Liver (tissue), 9 donors: ENCODE results near the gene IRF4. TPM values are rescaled to one million over a fixed set of nuclear protein-coding genes. Genes with fewer than 3 reads are reported as not detected.

Source experiments
- DNase-seq: peaks from one replicate; pipeline ENCODE4 v3.0.0-alpha.2; 2017; ENCODE audit warnings: low spot score
- H3K27ac ChIP-seq, 2 donors: one replicate each; pipeline ENCODE4 v1.7.0; 2013; ENCODE audit warnings: inconsistent platforms in 2 of 2, low read length in 2 of 2, control low read depth in 1 of 2, low read depth in 1 of 2, mild to moderate bottlenecking in 1 of 2
- H3K27me3 ChIP-seq, 4 donors: one replicate each; pipeline versions ENCODE4 v1.6.1 to v1.7.0; 2013; ENCODE audit warnings: low read length in 3 of 4, inconsistent platforms in 1 of 4, mild to moderate bottlenecking in 1 of 4, moderate library complexity in 1 of 4; ENCODE audit not compliant: control insufficient read depth in 4 of 4, insufficient read depth in 4 of 4
- H3K36me3 ChIP-seq, 4 donors: one replicate each; pipeline versions ENCODE4 v1.6.1 to v1.7.0; 2013; ENCODE audit warnings: low read length in 3 of 4, mild to moderate bottlenecking in 3 of 4, low read depth in 1 of 4, moderate library complexity in 1 of 4; ENCODE audit not compliant: control insufficient read depth in 4 of 4, insufficient read depth in 3 of 4
- H3K4me1 ChIP-seq, 4 donors: one replicate each; pipeline versions ENCODE4 v1.6.1 to v1.7.0; 2013; ENCODE audit warnings: low read length in 3 of 4, mild to moderate bottlenecking in 3 of 4, moderate library complexity in 1 of 4; ENCODE audit not compliant: control insufficient read depth in 4 of 4, insufficient read depth in 4 of 4
- H3K4me3 ChIP-seq, 3 donors: one replicate each; pipeline versions ENCODE4 v1.6.1 to v1.7.0; 2013; ENCODE audit warnings: low read length in 3 of 3, control low read depth in 1 of 3, low read depth in 1 of 3, mild to moderate bottlenecking in 1 of 3
- H3K9ac ChIP-seq, 2 donors: one replicate each; pipeline ENCODE4 v1.7.0; 2013; ENCODE audit warnings: low read length in 2 of 2, mild to moderate bottlenecking in 2 of 2, moderate library complexity in 2 of 2, control low read depth in 1 of 2, low read depth in 1 of 2
- H3K9me3 ChIP-seq, 4 donors: one replicate each; pipeline versions ENCODE4 v1.6.1 to v1.7.0; 2013; ENCODE audit warnings: low read length in 3 of 4; ENCODE audit not compliant: control insufficient read depth in 4 of 4
- ATF3 ChIP-seq: IDR thresholded peaks from 2 replicates; pipeline ENCODE4 v1.6.1; 2016; ENCODE audit warnings: antibody characterized with exemption
- FOXA2 ChIP-seq: IDR thresholded peaks from 2 replicates; pipeline ENCODE4 v1.6.1; 2016; ENCODE audit warnings: antibody characterized with exemption
- GABPA ChIP-seq, 2 donors: IDR thresholded peaks in 1 of 2; conservative IDR thresholded peaks in 1 of 2; 2 replicates each; pipeline ENCODE4 v1.6.1; 2016; ENCODE audit warnings: antibody characterized with exemption in 2 of 2, mild to moderate bottlenecking in 1 of 2, moderate library complexity in 1 of 2
- HNF4A ChIP-seq, 2 donors: conservative IDR thresholded peaks; 2 replicates each; pipeline ENCODE4 v1.6.1; 2016; ENCODE audit warnings: antibody characterized with exemption in 2 of 2, mild to moderate bottlenecking in 2 of 2
- JUND ChIP-seq, 2 donors: IDR thresholded peaks; 2 replicates each; pipeline ENCODE4 v1.6.1; 2016; ENCODE audit warnings: antibody characterized with exemption in 2 of 2
- NR2F2 ChIP-seq: IDR thresholded peaks from 2 replicates; pipeline ENCODE4 v1.6.1; 2016; ENCODE audit warnings: antibody characterized with exemption
- RAD21 ChIP-seq, 2 donors: IDR thresholded peaks; 2 replicates each; pipeline ENCODE4 v1.6.1; 2016; ENCODE audit warnings: antibody characterized with exemption in 2 of 2, mild to moderate bottlenecking in 2 of 2
- SP1 ChIP-seq: IDR thresholded peaks from 2 replicates; pipeline ENCODE4 v1.6.1; 2018; ENCODE audit warnings: antibody characterized with exemption, mild to moderate bottlenecking
- TAF1 ChIP-seq: conservative IDR thresholded peaks from 2 replicates; pipeline ENCODE4 v1.6.1; 2016; ENCODE audit warnings: antibody characterized with exemption, mild to moderate bottlenecking
- YY1 ChIP-seq: IDR thresholded peaks from 2 replicates; pipeline ENCODE4 v1.6.1; 2016; ENCODE audit warnings: antibody characterized with exemption, mild to moderate bottlenecking
- ZBTB33 ChIP-seq: IDR thresholded peaks from 2 replicates; pipeline ENCODE4 v1.6.1; 2016; ENCODE audit warnings: antibody characterized with exemption
- WGBS: extraction: QIAGEN DNeasy Blood & Tissue Kit; methylation state at CpG from one replicate; pipeline ENCODE4 v1.1.7; 2013; 5-methylcytosine and 5-hydroxymethylcytosine counted together
- polyA plus RNA-seq, 2 donors: library from polyadenylated mRNA; stranded (reverse) in 1 of 2; unstranded in 1 of 2; fragments of 200-250 nt in 1 of 2; fragments of >200 nt in 1 of 2; fragmentation: Nextera tagmentation in 1 of 2; extraction: Ambion mirVana in 1 of 2; gene quantifications; one replicate each; pipeline versions ENCODE4 v1.2.1 to v1.2.3, GENCODE V29; 2013 to 2015
- total RNA-seq, 2 donors: library from RNA; depleted of rRNA; stranded (reverse); fragments of >200 nt; gene quantifications; one replicate each; pipeline ENCODE4 v1.2.3, GENCODE V29; 2014
- TF ChIP-seq, protein P1 (sequence below): IDR thresholded peaks from 2 replicates; pipeline ENCODE4 v1.6.1; 2016; ENCODE audit warnings: antibody characterized with exemption, mild to moderate bottlenecking
- donor health status: healthy.
- donor health status: healthy.
- donor health status: healthy.
- donor health status: healthy.
- donor health status: healthy.

IRF4 gene
- total and polyA plus RNA-seq, 4 donors, result 0.68 to 1.6 (median 1.1) TPM

GRCh38 chr6:451336-451735 lies 59.8 kb downstream of the IRF4 start:
- 91% methylated on average over 12 of the region's 12 CpGs for WGBS
- H3K4me1 ChIP-seq, result no peaks in the 10 kb centered on the region
- no peak overlapping the region for H3K9ac ChIP-seq
- H3K27ac ChIP-seq, result no peak overlapping the region
- H3K36me3 ChIP-seq, result no peaks in the 10 kb centered on the region
- no peak for DNase-seq
- H3K9me3 ChIP-seq, result no peaks in the 10 kb centered on the region
- H3K4me3 ChIP-seq, result no peak overlapping the region
- H3K27me3 ChIP-seq, result peaks cover 0 to 2% (median 0%) of the 10 kb centered on the region in 4 donors
- TF ChIP-seq GABPA (IDR thresholded peaks at IDR 0.05 in 1 of 2, conservative IDR thresholded peaks at IDR 0.05 in 1 of 2) (no peak), TAF1 (no peak)

DNA sequence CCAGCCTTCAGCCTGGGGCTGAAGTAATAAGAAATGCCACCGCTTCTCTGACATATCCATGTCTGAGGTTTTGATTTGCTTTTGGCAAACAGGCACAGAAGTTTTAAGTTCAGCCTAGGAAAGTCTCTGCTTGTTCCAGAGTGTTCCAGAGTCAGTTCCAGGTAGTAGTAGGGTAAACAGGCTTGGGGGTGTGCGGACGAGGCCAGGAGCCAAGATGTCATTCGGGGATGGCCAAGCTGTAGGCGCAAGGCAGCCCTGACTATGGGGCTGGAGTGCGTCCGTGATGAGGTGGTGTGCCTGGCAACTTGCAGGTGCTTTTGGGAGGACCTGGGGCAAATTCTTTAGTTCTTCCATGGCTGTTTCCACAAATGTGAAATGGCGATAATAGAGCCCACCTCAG lies 60.3 kb downstream of the IRF4 start:
- H3K27me3 ChIP-seq, result peaks cover 0 to 2% (median 0%) of the 10 kb centered on the region in 4 donors
- H3K27ac ChIP-seq, result no peak overlapping the region
- H3K9me3 ChIP-seq, result no peaks in the 10 kb centered on the region
- TF ChIP-seq, protein P1, sequence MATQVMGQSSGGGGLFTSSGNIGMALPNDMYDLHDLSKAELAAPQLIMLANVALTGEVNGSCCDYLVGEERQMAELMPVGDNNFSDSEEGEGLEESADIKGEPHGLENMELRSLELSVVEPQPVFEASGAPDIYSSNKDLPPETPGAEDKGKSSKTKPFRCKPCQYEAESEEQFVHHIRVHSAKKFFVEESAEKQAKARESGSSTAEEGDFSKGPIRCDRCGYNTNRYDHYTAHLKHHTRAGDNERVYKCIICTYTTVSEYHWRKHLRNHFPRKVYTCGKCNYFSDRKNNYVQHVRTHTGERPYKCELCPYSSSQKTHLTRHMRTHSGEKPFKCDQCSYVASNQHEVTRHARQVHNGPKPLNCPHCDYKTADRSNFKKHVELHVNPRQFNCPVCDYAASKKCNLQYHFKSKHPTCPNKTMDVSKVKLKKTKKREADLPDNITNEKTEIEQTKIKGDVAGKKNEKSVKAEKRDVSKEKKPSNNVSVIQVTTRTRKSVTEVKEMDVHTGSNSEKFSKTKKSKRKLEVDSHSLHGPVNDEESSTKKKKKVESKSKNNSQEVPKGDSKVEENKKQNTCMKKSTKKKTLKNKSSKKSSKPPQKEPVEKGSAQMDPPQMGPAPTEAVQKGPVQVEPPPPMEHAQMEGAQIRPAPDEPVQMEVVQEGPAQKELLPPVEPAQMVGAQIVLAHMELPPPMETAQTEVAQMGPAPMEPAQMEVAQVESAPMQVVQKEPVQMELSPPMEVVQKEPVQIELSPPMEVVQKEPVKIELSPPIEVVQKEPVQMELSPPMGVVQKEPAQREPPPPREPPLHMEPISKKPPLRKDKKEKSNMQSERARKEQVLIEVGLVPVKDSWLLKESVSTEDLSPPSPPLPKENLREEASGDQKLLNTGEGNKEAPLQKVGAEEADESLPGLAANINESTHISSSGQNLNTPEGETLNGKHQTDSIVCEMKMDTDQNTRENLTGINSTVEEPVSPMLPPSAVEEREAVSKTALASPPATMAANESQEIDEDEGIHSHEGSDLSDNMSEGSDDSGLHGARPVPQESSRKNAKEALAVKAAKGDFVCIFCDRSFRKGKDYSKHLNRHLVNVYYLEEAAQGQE, result no peak
- no peak for TF ChIP-seq ZBTB33
- TF ChIP-seq RAD21 (IDR thresholded peaks at IDR 0.05), result no peak
- no peak for TF ChIP-seq YY1
- TF ChIP-seq FOXA2, result no peak
- TF ChIP-seq ATF3, result no peak
- no peak for TF ChIP-seq GABPA (IDR thresholded peaks at IDR 0.05 in 1 of 2, conservative IDR thresholded peaks at IDR 0.05 in 1 of 2)
- no peak for TF ChIP-seq HNF4A (conservative IDR thresholded peaks at IDR 0.05)
- TF ChIP-seq SP1, result no peak
- TF ChIP-seq JUND (IDR thresholded peaks at IDR 0.05), result no peak
- TF ChIP-seq NR2F2, result no peak
- no peak overlapping the region for H3K4me3 ChIP-seq
- 90% methylated on average over 8 of the region's 8 CpGs for WGBS
- no peaks in the 10 kb centered on the region for H3K4me1 ChIP-seq
- no peaks in the 10 kb centered on the region for H3K36me3 ChIP-seq
- no peak overlapping the region for H3K9ac ChIP-seq
- no peak for DNase-seq
